ENCODE measurements around the gene KRTAP10-12.
"Not testable (repeated sequence)": the region's sequence is repeated elsewhere in the genome, so short reads cannot be mapped to it uniquely, and the experiment has no call there.

The KRTAP10-12 gene

DNA sequence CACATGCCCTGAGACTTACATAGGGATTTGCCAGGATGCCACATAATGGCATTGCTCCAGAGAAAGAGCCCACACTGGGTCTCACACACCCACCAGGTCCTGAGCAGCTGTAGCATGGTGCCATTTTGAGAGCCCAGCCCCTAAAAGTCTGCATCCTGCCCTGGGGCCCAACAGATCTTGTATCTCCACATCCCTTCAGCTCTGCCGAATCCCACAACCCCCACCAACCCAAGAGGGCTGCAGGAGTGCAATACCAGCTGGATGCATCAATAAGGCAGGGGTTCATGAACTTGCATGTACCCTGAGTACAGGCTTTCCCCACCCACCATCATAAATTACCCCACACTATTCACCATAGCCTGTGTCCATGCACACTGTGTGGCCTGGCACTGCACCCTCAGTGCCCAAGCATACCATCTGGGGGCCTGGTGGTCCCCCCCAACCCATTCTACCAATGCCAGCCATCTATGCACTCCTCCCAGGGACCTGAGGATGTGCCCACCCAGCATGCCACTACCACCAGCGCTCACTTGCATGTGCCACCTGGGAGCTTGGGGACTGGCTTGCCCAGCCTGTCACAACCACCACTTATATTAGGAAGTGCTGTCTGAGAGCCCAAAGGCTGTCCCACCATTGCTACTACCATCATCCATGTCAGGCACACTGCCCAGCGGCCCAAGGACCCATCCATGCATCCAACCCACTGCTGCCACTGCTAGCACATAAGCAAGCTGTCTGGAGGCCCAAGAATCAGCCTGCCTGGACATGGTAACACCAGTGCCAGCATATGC, 26.1 kb upstream of the KRTAP10-12 start:
- DNase-seq (ENCODE audit: low spot score): no peak

DNA sequence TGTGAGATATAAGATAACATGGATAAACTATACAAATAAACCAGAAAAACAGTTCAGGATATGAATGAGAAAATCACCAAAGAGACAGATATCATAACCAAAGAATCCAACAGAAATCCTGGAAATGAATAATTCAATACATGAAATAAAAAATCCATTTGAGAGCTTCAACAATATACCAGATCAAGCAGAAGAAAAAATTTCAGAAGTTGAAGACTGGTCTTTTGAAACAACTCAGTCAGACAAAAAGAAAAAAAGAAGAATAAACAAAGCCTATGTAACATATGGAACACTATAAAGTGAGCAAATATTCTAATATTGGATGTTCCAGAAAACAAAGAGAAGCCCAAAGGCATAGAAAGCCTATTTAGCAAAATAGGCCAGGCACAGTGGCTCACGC, 25.1 kb upstream of the KRTAP10-12 start:
- no peak for DNase-seq (ENCODE audit: low spot score)

DNA sequence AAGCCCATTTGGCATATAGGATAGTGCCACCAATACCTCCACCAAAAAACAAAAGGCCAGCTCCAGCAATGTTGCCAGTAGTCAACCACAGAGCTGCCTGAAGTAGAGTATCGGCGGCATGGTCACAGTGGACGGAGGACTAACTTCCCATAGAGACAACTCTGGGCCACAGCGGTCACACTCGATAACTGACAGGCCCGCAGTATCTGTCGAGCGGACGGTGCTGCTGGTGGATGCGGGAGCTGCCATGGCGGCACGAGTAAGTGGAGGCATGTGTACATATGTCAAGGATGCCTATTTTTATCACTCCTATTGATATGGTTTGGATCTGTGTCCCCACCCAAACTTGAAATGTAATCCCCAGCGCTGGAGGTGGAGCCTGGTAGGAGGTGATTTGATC, 19.1 kb upstream of the KRTAP10-12 start:
- no peak for DNase-seq (ENCODE audit: low spot score)

DNA sequence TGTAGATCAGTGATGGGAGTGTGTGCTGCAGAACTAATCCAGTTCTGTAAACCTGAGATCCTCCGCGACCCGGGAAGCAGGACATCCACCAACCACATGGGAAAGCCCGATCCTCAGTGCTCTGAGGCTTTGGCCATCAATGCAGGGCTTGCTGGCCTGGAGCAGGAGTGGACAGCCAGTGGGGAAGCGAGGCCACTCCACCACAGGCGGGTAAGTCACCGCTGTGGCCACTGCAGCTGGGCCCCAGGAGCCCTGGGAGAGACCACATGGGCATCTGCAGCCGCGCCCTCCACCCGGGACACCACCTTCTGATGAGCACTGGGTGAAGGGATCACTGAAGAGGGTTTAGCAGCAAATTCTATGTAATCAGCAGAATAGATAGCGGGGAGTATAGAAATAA, 15.8 kb upstream of the KRTAP10-12 start:
- no peak for DNase-seq (ENCODE audit: low spot score)

DNA sequence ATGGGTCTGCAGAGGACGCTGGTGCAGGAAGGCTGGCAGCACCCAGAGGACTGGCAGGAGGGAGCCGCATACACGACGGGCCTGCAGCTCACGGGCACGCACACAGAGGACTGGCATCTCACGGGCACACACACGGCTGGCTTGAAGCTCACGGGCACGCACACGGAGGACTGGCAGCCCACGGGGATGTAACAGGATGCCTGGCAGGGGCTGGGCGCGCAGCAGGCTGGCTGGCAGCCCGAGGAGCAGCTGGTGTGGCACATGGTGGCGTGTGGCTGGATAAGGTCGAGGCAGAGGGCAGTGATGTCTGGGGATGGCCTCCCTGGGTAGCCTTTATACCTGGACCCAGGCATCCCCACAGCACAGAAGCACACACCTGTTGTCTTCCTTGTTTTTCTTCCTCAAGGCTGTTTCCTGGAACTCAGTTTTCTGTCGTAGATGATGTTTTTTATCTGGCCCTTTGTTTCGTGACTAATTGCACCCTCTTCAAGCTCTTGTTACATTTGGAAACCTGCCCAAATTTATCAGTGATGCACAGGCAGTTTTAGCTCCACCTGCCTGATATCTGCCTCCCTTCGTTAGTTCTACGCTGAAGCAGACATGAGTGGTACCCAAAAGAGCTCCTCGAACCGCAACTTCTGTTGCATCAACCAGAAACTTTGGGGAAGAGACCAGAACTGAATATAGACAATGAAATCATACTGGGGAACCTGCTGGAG, 15.0 kb upstream of the KRTAP10-12 start, which contains the start of gene KRTAP12-1:
KRTAP12-1 (minus strand) TSS at position 303 of the 719 bp plus-strand sequence; CDS start at position 263, 40 bp downstream.
- no peak for DNase-seq (ENCODE audit: low spot score)

DNA sequence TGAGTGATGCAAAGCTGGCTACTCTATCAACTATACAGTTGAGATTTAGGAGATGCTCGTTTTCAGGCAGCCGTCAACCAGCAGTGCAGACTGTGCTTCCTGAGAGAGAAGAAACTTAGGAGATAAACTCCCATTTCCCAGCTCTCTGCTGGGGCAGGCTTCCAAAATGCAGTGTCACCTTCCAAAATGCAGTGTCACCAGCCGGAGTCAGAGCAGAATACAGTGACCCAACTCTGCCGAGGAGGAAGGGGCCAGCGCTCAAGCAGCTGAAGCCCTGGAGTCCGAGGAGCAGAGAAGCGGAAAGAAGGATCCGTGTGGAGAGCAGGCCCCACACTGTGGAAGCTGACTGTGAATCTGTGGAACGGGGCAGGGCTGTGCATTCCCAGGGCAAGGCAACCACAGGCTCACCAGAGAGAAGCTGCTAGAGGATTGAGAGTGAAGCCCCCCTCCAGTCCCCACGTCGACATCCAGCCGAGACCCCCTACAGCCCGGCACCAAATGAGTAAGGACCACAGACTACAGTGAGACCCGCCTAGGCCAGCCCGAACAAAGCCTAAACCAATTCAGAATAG, 14.3 kb upstream of the KRTAP10-12 start:
- no peak for DNase-seq (ENCODE audit: low spot score)

DNA sequence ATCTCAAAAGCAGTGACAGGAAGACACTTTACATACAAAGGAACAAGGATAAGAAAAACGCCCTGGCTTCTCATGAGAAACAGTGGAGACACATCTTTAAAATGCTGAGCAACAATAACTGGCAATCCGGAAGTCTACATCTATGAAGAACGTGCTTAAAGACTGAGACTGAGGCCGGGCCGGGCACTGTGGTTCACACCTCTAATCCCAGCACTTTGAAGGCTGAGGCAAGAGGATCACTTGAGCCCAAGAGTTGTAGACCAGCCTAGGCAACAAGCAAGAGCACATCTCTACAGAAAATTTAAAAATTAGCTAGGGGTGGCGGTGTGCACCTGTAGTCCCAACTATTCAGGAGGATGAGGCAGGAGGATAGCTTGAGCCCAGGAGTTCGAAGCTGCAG, 12.9 kb upstream of the KRTAP10-12 start:
- no peak for DNase-seq (ENCODE audit: low spot score)

DNA sequence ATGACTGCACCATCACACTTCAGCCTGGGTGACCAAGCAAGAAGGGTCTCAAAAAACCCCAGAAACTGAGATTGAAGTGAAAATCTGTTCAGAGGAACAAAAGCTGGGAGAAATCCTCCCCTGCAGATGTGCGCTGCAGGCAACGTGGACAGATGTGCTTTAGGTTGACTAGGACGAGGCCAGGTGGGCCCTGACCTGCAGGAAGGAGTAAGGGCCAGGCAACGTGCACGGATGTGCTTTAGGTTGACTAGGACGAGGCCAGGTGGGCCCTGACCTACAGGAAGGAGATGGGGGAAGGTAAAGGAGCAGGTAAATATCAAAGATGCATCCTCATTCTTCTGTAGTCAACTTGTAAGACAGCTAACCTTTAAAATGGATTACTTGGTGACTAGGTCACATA, 12.5 kb upstream of the KRTAP10-12 start:
- no peak for DNase-seq (ENCODE audit: low spot score)

DNA sequence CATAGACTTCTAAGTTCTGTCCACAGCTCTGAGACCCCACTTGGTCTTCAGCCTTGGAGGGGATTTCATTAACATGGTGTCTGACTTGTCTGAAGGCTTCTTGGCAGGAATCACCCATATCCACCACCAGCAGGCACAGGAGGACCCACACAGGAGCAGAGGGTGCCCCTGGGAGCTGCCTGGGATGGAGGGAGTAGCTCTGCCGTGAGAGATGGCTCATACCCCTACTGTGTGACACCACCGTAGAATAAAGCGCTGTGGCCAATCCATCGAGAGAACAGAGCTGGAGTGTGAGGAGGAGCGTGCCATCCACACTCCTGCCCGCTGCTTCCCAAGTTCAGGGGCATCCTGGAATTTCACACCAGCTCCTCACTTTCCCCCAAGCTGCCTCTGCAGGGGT, 11.9 kb upstream of the KRTAP10-12 start:
- not testable (repeated sequence) for DNase-seq (ENCODE audit: low spot score)

DNA sequence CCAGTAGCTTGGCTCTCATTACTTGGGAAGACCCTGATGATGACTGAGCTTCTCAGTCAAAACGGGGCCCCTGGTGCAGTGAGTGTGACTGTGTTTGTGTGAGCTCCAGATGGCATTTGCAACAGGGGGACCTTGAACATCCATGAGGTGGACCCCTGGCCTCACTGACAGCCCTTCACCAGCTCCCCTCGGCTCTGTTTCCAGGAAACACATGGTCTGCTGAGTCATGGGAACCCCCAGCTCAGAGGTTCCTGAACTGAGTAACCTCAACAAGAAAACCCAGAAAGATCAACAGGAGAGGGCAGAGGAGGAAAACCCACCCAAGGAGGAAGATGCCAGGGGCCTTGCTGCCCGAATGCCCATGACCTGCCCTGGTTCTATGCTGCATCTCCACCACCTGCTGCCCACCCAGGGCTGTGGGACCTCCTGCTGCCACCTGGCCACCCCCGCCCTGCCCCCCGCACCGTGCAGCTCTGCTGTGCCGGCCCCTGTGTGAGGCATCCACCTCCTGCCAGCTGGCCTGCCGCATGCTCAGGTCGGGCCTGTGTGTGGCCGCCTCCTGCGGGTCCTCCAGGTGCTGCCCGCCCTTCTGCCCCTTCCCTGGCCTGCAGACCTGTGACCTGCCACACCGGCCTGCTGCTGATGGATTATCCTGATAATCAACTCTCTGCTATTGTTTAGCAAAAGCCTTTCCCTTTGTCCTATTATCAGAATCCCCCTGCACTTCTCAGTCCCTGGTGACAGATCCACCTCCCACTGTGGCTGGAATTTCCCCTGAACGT, 10.8 kb upstream of the KRTAP10-12 start:
- no peak for DNase-seq (ENCODE audit: low spot score)

DNA sequence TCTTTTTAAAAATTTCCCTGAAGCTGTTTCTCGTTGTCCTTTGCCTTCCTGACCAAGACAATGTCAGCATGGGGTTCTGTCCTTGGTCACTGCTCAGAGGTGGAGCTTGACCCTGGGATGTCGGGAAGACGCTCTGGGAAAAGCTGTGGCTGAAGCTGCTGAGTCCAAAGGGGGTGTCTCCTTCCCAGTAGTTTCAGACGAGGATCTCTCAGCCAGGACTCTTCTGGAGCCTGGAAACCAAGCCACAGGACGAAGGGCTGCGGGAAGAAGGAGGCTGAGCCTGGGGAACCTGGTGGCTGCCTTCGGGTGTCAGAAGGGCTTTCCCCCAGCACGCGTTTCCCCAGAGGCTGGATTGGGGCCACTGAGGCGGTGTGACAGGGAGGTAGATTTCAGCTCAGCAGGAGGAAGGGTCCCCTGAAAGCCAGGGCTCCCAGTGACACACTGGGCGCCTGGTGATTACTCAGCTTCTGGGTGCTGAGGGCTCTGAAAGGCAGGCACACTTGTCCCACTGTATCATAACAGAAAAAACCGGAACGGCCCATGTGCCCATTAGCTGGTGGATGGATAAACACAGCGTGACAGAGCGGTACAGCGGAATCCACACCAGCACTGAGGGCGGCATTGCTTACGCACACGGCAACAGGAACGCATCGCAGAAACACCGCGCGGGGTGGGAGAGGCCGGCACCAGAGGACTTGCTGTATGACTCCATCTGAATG, 10.0 kb upstream of the KRTAP10-12 start:
- peak; percentile 50 for DNase-seq (ENCODE audit: low spot score)

DNA sequence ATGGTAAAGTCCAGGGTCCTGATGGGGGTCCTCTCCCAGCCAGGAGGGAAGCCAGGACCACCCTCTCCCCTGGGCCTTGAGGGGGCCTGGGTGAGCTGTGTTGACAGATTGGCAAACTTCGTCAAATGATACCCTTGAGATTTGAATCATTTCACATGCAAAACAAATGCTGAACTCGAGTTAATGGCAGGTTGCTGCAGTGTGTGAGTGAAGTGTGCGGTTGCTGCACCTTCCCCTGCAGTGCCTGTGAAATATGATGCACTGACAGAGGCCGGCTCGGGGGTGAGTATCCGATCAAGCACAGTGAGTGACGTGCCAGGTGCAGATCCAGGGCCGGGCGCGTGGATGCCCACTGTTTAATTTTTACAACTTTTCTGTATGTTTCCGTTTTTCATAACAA, 9.3 kb upstream of the KRTAP10-12 start:
- peak; percentile 55 for DNase-seq (ENCODE audit: low spot score)

DNA sequence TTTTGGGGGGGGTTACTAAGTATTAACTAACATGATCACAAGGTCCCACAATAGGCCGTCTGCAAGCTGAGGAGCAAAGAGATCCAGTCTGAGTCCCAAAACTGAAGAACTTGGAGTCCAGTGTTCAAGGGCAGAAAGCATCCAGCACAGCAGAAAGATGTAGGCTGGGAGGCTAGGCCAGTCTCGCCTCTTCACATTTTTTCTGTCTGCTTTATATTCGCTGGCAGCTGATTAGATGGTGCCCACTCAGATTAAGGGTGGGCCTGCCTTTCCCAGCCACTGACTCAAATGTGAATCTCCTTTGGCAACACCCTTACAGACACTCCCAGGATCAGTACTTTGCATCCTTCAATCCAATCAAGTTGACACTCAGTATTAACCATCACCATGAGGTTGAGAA, 7.2 kb upstream of the KRTAP10-12 start:
- DNase-seq (ENCODE audit: low spot score): not testable (repeated sequence)

DNA sequence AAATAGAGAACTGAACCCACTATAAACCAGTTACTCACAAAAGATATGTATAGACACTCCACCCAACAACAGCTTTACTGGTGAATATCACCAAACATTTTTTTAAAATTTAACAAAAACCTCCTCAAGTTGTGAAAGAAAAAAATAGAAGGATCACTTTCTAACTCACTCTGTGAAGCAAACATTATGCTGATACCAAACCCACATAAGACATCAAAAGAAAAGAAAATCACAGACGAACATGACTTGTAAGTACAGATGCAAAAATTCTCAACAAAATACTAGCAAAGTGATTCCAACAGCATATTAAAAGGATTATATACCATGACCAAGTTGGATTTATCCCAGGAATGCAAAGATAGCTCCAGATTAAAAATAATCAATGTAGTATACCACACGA, 5.3 kb upstream of the KRTAP10-12 start:
- no peak for DNase-seq (ENCODE audit: low spot score)

DNA sequence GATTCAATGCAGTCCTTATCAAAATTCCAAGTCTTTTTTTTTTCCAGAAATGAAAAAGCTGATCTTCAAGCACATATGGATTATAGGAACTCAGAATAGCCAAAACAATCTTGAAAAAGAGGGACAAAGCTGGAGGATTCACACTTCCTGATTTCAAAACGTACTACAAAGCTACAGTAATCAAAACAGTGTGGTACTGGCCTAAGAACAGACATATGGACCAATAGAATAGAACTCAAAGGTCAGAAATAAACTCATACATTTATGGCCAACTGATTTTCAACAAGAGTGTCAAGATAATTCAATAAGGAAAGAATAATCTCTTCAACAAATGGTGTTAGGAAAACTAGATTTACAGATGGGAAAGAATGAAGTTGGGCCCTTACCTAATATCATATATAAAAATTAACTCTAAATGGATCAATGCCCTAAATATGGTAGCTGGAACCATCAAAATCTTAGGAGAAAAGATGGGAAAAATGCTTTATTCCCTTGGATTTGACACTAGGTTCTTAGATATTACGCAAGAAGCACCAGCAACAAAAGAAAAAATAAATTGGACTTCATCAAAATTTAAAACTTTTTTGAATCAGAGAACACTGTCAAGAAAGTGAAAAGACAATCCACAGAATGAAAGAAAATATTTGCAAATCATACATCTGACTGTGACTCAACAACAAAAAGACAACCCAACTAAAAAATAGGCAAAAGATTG, 4.0 kb upstream of the KRTAP10-12 start:
- no peak for DNase-seq (ENCODE audit: low spot score)

DNA sequence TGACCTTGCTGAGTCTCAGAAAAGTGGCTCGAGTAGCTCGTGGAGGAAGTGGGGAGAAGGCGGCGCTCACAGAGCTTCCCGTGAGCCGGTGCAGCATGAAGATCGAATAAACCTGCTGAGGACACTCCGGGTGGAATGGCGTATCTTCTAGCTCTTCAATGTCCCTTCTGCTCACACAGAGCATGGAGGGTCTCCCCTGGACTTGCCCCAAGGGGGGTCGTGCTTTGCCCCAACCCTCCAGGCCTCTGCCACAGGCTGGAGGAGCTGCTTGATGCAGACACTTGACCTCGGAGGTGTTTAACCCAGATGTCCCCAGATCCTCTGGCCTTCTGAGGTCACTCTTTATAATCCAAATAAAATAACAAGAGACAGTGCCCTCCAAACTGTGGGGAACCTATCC, 2.2 kb upstream of the KRTAP10-12 start:
- DNase-seq (ENCODE audit: low spot score): no peak

DNA sequence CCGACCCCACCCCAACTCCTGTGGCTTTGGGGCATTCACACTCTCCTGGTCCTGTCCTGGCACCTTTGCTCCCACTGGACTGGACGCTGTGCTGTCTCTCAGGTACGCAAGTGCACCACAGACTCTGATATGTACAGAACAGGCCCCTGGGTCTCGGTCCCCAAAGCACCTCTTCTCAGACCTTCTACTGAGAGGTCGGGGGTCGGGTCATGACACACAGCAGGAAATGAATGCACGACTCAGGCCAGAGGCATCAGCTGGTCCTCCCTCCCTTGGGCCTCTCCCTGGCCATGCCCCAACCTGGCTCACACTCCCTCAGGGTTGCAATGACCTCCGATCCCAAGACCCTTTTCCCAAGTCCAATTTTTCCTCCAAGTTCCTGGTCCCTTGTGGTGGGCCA, 1.8 kb upstream of the KRTAP10-12 start:
- peak; percentile 57 for DNase-seq (ENCODE audit: low spot score)

DNA sequence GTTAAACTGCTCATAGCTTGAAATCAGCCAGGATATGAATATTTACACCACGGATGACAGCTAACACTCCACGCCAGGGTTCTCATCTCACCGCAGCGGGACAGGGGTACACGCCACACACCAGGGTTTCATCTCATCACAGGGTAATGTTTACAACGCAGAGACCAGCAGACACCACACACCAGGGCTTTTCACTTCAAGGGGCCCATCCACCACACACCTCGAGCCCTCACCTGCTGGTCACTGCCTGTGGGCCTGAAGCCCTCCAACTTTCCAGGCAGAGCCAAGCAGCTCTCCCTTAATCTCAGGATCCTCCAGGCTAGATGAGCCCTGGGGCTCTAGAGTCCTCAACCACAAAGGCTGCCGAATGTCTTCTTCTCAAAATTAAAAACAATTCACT, 1.3 kb upstream of the KRTAP10-12 start:
- no peak for DNase-seq (ENCODE audit: low spot score)

DNA sequence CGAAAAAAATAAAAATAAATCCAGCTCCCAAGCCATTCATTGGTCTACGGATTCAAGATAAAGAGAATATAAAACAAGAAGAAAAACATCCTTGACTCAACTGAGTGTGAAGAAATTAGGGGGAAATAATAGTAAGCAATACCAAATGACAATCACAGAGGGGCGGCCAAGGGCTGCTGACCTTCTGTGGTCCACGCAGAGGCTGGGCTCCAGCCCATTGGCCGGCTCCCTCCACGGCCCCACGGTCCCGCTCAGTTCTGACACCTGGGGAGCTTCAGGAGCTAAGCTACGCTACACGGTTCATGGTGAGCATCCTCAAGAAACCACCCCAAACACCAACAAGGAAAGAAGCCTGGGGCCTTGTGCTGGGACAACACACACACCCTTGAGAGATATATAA, 400 bp upstream of the KRTAP10-12 start:
- DNase-seq (ENCODE audit: low spot score): no peak

DNA sequence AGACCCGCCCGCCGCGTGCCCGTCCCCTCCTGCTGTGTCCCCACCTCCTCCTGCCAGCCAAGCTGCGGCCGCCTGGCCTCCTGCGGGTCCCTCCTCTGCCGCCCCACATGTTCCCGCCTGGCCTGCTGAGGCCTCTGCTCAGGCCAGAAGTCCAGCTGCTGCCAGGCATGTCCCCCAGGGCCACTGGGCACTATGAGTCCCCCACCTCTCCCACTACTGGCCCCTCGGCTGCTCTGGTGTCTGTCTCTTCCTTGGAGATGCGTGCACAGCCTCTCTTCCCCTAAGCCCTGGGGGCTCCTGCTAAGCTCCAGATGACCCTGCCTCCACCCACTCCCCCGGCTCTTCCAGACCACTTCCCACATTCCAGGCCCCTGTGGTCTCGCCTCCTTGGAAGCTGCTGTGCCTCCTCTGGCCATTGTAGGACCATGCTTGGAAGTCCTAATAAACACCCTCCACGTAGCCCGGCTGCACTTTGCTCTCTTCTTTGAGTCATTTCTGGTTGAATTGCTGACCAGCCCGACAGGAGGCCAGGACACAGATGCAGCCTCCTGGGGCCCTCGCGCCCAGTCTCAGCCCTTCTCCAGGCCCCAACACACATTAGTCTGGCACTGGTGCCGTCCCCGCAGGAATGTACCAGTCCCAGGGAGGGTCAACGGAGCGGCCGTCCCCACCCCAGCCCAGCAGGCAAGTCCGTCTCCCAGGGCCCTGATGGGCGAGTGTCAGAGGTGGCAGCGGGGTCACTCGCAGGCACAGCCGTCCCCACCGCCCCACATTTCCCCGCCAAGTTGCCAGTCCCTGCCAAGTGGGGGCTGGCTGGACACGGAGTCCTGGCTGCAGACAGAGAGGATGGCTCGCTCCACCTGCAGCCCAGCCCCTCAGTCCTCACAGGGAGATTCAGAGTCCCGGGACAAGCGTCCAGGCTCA, 1.1 kb downstream of the KRTAP10-12 start:
- peak; percentile 62 for DNase-seq (ENCODE audit: low spot score)
